GM18867 (cell line): ENCODE data around the gene ADAT1.
"Not testable (repeated sequence)": the region's sequence is repeated elsewhere in the genome, so short reads cannot be mapped to it uniquely, and the experiment has no call there.

Source experiments
- ATAC-seq: cut with Tn5 transposase; IDR thresholded peaks from one replicate; pipeline ENCODE4 v1.9.1; 2021; ENCODE audit warnings: mild to moderate bottlenecking, moderate library complexity; ENCODE audit not compliant: unreplicated experiment

The ADAT1 gene

DNA sequence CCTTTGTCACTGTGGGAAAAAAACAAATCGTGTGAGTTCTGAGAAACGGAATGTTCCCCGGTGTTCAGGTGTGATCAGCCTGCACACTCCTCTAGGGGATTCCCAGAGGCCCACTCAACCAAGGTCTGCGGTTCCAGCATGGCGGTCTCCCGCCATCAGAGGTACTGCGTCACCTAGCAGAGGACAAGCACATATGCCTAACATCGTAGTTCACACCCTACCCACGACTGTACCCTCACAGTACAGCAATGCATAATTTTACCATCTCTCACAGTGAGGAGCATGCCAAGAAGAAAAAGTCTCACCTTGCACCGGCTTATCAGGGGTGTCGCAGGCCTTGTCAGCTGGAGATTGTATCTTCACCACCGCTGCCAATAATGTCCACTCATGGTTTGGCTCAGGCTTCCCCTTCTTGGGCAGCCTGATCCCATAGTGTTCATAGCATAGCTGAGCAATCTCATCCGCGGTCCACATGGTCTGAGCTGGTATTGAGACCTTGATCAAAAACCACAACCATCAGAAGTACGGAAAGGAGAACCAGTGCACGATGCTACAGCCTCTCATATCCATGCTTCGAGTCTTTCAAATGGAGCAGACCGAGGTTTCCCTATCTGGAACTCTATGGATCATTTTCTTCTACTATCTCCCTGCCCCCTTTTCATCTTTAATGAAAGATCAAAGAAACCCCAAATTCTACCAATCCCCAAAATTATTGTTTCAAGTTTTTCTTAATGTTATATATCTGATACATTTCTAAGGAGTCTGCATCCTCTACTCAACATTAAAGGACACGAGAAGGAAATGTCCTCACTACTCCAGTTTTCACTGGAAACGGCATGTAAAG is 2.5 kb downstream of the ADAT1 start:
- ATAC-seq = no peak

DNA sequence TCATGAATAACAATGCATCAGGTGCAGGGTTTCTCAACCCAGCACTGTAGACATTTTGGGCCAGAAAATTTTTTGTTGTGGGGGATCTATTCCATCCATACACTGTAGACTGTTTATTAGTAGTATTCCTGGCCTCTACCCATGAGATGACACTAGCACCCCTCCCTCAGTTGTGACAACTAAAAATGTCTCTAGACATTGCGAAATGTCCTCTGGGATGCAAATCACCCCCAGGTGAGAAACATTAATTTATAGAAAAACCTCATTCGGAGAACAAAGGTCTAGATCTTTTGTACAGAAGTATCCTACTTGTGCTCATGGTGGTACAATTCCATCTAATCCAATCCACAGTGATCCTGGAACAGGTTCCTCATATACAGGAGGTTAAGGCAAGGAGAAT is 4.3 kb downstream of the ADAT1 start:
- no peak for ATAC-seq

DNA sequence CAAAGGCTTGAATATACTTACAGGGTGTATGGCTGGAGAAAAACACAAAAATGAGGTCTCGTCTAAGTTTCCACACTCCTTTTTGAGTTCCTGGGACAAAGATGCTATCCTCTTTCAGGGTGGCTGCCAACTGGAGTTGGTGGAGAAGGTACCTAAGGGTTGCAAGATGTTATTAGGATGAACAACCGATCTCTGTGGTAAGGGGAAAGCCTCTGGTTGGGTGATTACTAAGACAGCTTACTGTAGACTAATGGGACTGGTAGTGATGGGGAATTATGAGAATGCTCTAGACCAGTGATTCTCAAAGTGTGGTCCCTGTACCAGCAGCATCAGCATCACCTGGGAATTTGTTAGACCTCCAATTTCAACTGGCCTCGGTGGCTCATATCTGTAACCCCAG is 6.0 kb downstream of the ADAT1 start:
- ATAC-seq = no peak

DNA sequence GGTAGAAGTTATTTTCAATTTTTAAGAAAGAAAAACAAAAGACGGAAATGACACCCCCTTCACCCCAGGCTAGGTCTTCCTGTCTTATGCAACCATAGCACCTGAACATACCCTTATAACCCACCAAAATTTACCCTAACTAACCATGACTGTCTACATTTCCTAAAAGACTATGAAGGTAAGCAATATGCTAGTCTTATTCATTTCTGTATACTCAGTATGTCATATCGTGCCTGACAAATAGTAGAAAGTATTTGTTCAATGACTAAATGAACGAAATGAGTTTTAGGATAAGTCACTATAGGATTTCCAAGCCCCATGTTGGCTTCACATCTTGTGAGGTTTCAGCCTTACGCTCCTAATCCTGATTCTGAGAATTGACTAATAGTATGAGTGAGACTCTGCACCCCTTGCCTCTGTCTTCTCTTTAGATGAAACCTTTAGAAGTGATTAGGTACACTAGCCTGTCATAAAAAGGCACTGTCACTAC is 6.5 kb downstream of the ADAT1 start:
- no peak for ATAC-seq

DNA sequence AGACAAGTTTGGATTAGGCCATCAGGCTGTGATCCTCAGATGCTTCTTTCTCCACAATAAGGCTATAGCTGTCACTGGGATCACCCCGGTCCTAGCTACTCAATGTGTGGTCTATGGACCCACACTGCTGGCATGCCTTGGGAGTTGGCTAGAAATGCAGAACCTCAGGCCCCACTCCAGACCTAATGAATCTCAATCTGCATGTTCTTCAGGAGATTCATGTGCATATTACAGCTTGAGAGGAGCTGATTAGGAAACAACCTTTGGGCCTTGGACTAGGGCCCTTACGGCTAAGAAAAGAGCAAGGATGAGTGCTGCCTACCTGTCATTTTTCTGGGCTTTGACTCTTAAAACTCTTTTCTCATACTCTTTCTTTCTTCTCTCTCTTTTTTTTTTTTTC is 7.5 kb downstream of the ADAT1 start:
- ATAC-seq = no peak

DNA sequence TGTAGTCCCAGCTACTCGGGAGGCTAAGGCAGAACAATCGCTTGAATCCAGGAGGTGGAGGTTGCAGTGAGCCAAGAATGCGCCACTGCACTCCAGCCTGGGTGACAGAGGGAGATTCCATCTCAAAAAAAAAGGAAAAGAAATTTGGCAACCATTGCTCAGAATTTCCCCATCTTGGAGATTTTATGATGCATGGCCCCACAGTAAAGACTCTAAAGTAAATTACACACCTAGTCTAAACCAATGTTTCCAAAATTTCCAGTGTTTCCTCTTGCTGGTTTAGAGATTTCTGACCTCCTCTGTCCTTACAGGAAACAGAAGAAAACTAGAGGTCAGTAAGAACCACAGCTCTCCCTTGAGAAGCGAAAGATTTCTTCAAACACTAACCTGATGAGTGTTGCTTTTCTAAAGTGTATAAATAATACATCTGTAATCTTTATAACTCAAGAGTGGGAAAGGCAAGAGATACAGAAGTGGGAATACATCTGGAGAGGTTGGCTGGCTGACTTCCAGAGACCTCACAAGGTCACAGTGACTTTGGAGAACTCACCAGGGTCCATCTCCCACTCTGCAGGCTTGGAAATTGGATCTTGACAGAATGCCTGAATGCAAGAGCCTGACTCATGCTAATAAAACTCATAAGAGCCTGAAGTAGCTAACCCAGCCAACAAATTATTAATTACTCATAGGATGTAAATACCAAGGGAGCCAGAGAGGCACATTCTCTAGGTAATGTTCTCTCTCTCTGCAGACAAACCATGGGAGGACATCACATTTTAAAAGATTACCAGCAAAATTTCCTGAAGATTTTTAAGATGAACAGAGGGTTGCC is 8.8 kb downstream of the ADAT1 start:
- no peak for ATAC-seq

DNA sequence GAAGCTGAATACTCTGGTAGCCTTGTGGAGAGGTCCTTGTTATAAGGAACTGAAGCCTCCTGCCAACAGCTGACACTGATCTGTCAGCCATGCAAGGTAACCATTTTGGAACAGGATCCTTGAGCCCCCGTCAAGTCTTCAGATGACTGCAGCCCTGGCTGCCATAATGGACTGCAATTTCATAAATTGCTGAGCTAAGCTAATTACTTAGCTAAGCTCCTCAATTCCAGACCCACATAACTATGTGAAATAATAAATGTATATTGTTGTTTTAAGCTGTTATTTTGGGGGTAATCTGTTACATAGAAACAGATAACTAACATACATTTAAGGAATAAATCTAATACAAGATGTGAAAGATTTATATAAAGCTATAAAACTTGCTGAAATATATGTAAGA is 16.6 kb downstream of the ADAT1 start:
- no peak for ATAC-seq

DNA sequence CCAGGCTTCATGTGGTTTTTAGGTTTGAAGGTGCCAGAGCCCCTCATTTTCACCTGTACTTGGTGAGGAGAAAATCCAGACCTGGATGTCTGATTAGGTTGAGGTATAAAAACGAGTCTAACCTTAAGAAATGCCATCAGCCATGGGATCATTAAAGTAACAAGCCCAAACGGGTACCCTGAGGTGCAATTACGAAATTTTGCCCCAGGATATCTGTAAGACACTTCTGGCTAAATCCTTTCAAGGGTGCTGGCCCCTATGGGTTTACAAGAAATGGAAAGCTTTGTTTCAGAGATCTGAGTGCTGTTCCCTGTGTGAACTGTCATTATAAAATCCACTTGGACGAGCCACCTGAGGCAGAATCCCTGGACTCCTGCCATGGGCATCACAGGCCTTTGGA is 19.8 kb downstream of the ADAT1 start:
- ATAC-seq = no peak

DNA sequence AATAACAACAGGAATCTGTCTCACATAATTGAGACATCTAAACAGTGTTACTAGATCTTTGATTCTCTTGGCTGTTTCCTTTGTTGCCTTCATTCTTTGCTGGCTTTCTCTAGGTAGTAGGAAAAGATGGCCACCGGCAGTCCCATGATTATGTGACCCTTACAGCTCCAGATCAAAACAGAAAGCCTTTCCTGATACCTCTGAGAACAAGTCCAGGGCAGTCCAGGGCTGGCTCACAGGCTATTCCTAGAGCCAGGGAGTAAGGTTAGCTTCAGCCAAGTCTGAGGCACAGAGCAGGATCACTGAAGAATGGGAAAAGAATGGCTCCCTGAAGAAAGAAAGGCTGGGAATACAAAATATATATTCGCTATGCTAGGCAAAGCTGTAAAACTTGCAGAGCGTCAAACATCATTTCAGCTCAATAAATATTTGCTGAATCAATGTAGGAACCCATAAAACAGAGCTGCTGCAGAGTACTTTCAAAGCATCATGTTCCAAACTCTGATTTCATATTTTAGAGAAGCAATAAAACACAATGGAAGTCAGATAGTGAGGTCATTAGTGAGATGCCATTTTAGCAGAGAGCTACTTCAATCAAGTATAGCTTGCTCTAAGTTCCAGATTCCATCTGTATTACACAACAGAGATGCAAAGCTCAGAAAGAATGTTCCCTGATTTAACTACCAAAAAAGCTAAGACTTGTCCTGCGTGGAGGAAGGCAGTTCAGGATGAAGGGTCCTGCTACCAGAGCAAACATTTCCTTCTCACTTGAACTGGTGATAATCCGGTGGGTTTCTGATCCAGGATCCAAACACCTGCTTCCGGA is 23.4 kb downstream of the ADAT1 start:
- ATAC-seq = no peak

DNA sequence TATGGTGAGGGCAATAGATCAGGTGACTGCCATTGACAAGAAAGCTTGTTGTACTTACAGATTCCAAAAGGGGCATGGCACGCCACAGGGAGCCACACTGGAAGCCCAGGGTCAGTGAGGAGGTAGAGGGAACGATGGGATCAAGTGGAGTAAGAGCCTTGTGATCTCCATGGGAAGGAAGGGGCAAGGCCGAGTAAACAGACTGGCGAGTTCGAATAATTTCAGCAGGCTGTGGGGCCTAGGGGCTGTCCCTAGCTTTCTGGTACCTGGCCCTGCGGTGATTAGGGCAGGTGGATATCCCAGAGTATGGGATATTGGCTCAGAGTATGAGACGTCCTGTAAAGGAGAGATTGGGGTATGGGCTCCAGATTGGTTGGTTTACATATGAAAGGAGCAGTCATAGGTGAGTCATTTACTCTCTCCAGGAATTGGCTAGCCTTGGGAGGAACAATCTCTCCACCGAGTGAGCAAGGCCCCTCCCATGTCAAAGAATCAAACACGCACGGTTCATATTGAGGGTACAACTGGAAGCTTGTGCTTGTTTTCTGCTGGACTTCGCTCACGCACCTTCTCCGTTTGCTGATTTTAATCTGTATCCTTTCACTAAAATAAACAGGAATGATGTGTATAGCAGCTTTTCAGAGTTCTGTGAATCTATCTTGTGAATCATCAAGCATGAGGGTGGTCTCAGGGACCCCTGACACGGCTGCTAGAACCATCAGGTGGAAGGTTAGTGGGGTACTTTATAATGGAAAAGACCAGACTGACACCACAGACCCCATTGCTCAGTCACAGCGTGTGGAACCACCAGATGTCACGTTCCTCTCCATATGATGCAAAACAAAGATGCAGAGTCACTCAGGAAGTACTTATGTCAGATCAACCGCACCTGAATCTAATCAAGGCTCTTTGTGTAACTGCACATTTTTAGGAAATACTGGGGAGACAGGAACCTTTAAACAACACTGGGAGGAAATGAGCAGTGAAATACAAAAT is 29.0 kb downstream of the ADAT1 start:
- no peak for ATAC-seq

DNA sequence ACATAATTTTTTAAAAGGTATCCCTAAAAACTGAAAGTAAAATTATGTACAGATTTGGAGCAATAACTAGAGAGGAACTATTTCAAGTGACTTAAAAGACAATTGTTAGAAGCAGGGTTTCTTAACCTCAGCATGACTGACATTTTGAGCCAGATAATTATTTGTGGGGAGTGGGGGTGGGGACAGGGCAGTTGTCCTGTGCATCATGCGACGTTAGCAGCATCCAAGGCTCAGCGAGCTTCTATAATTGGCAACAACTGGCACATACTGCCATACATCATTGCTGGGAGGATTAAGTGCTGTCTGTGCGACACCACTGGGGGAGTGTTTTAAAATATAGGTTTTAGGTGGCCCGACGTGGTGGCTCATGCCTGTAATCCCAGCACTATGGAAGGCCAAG is 29.8 kb downstream of the ADAT1 start:
- no peak for ATAC-seq

DNA sequence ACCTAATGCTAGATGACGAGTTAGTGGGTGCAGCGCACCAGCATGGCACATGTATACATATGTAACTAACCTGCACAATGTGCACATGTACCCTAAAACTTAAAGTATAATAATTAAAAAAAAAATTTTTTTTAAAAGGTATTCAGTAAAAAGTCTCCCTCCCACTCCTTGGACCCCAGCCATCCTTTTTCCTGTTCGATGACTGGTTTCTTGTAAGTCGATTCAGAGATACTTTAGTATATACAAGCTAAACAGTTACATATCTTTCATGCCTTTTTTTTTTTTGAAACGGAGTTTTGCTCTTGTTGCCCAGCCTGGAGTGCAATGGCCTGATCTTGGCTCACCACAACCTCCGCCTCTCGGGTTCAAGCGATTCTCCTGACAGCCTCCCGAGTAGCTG is 31.2 kb downstream of the ADAT1 start:
- ATAC-seq = not testable (repeated sequence)

DNA sequence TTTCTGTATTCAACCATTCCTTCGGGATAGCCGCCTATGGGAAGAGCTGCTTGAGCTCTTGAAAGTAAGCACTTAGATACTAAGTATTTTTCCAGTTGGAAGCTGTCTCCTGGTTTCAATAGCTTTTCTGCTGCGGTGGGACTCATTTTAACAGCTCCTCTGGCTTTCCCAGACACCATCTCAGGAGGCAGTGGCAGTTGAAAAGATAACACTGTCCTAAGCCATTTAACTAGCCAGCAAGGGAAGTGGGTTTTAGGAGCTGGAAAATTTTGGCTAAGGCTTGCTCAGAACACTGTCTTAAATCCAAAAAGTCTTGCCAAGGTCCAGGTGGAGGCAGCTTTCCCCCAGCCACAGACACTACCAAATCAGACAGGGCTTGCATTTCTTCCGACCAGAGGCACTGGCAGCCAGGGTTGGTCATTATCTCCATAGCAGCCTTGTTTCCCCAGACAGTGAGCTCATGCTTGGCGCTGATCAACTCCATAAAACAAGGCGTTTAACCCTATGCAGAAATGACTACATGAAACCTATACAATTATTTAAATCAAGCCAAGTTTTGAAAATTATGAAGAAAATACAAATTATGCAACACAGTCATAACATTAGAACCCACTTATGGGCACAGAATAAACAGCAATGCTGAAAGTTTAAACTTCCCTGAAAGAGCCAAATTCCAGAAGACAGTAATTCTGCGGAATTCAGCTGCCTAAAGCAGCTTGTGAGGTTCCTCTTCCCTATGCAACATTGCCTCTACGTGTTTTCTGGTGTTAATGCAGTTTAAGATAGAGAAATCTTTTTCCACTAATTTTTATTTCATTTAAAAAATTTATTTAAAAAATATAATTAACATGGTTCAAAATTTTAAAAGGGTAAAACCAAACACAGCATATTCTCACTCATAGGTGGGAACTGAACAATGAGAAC is 31.9 kb downstream of the ADAT1 start:
- ATAC-seq = no peak

DNA sequence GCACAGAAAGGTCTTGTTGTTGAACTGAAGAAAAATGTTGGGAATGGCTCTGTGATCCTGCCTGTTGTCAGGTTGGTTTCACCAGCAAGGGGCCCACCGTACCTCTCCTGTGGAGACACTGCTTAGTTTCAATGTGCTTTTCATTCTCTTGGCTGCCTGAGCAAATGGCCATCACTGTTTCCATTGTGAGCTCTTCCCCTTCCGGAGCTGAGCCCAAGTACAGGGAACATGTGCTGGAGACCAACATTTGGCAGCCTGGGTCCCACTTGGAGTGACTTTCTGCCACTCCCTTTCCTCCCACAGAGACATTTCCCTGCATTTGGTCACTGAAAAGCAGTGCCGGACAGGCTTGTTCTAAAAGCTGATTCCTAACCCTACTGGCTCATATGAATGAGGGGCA is 33.8 kb downstream of the ADAT1 start:
- ATAC-seq = no peak

DNA sequence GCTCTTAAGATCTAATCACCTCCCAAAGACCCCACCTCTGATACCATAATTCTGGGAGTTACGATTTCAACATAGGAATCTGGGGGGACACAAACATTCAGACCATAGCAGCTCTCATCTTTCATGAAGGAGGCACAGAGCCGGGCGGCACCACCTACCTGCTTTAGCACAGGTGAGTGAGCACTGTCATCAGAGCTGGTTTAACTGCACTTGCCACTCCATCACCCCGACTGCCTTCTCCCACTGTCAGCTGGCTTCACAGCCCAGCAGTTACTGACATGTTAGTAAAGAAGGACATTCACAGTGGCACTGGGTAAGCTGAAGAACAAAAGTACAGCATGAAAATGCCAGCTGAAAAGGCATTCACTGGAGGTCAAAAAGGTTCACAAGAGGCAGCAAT is 34.4 kb downstream of the ADAT1 start:
- no peak for ATAC-seq

DNA sequence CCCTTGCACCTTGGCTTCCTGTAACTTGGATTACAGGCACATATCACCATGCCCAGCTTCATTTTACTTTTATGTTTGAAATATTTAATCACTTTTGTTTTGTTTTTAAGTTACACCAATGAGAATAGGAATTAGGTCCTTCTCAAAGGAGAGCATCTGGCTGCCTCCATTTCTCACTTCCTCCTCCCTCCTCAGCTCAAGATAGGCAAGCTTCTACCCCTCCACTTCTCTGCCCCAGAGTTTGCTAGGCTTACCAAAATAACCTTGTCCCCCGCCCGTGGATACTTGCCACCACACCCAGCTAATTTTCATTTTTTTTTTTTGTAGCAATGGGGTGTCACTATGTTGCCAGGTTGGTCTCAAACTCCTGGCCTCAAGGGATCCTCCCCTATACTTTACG is 39.0 kb downstream of the ADAT1 start:
- ATAC-seq = peak; percentile 73

DNA sequence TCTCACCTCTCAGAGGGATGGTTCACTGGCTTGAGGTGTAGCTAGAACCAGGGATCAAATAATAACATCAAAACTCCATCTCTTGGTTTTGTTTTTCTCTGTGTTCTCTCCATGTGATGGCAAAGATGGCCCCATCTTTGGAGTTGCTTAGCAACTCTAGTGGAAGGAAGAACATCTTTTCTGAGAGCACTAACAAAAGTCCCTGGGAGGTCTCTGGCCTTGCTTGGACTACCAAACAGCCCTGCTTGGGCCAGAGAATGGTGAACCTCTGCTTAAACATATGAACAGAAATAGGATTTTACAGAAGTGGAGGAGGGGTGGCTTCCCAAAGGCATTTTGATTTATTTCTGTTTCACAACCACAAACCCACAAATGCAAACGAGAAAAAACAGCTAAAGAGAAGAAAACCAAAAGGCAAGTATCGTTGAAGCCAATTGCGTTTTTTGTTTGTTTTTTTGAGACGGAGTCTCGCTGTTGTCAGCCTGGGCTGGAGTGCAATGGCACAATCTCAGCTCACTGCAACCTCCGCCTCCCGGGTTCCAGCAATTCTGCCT is 43.7 kb downstream of the ADAT1 start:
- peak; percentile 32 for ATAC-seq

DNA sequence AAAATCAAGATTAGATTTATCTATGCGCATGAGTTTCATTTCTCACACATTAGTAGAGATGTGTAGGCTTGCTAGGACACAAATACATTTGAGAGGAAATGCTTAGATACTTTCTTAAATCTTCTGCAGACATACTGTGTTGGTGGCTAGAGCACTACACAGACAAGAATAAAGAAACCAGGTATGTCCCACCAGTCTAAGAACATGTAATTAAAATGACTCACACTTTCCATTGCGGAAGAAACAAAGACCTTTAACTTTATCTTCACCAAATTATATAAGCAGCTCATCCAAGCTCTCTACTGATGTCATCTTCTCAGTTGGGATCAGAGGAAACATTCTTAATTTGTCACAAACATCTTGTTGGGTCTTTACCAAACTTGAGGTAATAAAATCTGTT is 44.4 kb downstream of the ADAT1 start:
- no peak for ATAC-seq

DNA sequence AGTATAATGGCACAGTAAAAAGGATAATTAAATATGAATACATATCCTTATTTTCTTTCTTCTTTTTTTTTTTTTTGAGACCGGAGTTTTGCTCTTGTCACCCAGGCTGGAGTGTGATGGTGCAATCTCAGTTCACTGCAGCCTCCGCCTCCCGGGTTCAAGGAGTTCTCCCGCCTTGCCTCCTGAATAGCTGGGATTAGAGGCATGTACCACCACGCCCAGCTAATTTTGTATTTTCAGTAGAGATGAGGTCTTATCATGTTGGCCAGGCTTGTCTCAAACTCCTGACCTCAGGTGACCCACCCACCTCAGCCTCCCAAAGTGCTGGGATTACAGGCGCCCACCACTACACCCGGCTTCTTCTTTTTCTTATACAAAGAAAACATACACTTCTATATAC is 44.9 kb downstream of the ADAT1 start:
- no peak for ATAC-seq
